Epidermal melanocyte (primary cell): Measurements from ENCODE around the gene GPR50.

Experiments
- DNase-seq: peaks from one replicate; pipeline ENCODE4 v3.0.0; 2011; ENCODE audit warnings: low spot score; ENCODE audit not compliant: insufficient read length

The GPR50 gene

DNA sequence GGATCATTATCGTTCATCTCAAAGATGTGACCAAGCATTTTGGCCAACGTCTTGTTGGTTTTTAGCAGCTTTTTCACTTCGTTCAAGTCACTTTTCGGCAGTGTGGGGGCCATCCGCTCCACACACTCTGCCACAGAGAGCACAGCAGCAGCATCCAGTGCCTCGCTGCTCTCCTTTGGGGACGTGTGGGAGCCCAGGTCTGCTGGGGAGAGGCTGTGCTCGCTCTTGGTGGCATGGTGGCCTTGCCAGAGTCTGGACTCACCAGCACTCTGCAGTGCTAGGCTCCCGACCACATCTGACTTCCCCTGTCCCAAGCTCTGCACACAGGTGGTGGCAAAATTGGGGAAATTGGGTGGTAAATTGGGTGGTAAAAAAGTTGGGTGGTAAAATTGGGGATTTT, 50.6 kb downstream of the GPR50 start:
- DNase-seq = no peak

DNA sequence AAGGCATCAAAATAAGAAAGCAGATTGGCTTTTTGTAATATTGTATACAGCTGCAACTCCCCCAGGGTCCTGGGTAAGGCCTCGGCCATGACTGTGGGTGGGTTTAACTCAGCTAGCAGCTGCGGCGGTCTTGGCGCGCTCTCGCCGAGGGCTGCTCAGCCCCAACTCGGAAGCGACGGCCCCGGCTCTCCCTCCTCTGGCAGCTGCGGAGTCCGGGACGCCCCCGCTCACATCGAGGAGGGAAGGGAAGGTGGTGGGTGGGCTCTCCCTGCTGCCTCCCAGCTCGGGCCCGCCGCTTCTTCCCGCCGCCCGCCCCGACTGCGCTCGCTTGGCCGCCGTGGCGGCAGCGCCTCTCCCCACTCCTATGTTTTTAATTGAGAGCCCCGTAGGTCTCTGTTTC, 51.2 kb downstream of the GPR50 start:
- no peak for DNase-seq

DNA sequence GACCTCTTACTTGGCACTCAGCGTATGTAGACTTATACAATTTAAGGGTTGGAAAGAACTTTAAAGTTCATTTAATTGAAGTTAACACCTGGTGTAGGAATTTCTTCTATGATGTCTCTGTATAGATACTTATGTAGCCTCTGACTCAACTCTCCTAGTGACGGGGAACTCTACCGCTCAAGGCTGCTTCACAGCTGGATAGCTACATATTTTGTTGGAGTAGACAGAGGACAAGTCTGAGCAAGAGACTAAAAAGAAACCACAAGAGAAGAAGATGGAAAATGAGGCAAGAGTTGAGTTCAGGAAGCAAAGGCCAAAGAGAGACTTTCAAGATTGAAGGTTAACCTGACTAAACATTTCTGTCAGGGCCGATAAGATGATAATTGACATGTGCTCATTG, 52.6 kb downstream of the GPR50 start:
- DNase-seq = no peak
